Ishikawa (cell line): ENCODE data around the gene DNAH2.
A peak's percentile ranks its signal among the peaks of the same experiment; 100 is the strongest.

ENCODE experiments used
- CEBPB ChIP-seq: IDR thresholded peaks from 2 replicates; pipeline ENCODE4 v1.6.1; 2012
- CREB1 ChIP-seq: IDR thresholded peaks from 2 replicates; pipeline ENCODE4 v1.6.1; 2012; ENCODE audit warnings: low read depth
- EGR1 ChIP-seq: IDR thresholded peaks from 2 replicates; pipeline ENCODE4 v1.6.1; 2012
- EP300 ChIP-seq: IDR thresholded peaks from 2 replicates; pipeline ENCODE4 v1.6.1; 2012; ENCODE audit warnings: borderline replicate concordance
- FOXM1 ChIP-seq: IDR thresholded peaks from 2 replicates; pipeline ENCODE4 v1.6.1; 2012; ENCODE audit warnings: low read depth, borderline replicate concordance
- NFIC ChIP-seq: IDR thresholded peaks from 2 replicates; pipeline ENCODE4 v1.6.1; 2012
- RAD21 ChIP-seq: IDR thresholded peaks from 2 replicates; pipeline ENCODE4 v1.6.1; 2012; ENCODE audit warnings: low read depth
- TAF1 ChIP-seq: IDR thresholded peaks from 2 replicates; pipeline ENCODE4 v1.6.1; 2012; ENCODE audit warnings: low read depth, mild to moderate bottlenecking
- TCF12 ChIP-seq: IDR thresholded peaks from 2 replicates; pipeline ENCODE4 v1.6.1; 2012; ENCODE audit warnings: low read depth
- TEAD4 ChIP-seq: IDR thresholded peaks from 2 replicates; pipeline ENCODE4 v1.6.1; 2012
- YY1 ChIP-seq: IDR thresholded peaks from 2 replicates; pipeline ENCODE4 v1.6.1; 2012; ENCODE audit warnings: low read depth
- ZBTB7A ChIP-seq: IDR thresholded peaks from 2 replicates; pipeline ENCODE4 v1.6.1; 2012; ENCODE audit warnings: low read depth
- TF ChIP-seq, protein P1 (sequence below): IDR thresholded peaks from 2 replicates; pipeline ENCODE4 v1.6.1; 2012
- TF ChIP-seq, protein P2 (sequence below): IDR thresholded peaks from 2 replicates; pipeline ENCODE4 v1.6.1; 2012; ENCODE audit warnings: low read depth, mild to moderate bottlenecking
- TF ChIP-seq, protein P3 (sequence below): IDR thresholded peaks from 2 replicates; pipeline ENCODE4 v1.6.1; 2012

Gene DNAH2

DNA sequence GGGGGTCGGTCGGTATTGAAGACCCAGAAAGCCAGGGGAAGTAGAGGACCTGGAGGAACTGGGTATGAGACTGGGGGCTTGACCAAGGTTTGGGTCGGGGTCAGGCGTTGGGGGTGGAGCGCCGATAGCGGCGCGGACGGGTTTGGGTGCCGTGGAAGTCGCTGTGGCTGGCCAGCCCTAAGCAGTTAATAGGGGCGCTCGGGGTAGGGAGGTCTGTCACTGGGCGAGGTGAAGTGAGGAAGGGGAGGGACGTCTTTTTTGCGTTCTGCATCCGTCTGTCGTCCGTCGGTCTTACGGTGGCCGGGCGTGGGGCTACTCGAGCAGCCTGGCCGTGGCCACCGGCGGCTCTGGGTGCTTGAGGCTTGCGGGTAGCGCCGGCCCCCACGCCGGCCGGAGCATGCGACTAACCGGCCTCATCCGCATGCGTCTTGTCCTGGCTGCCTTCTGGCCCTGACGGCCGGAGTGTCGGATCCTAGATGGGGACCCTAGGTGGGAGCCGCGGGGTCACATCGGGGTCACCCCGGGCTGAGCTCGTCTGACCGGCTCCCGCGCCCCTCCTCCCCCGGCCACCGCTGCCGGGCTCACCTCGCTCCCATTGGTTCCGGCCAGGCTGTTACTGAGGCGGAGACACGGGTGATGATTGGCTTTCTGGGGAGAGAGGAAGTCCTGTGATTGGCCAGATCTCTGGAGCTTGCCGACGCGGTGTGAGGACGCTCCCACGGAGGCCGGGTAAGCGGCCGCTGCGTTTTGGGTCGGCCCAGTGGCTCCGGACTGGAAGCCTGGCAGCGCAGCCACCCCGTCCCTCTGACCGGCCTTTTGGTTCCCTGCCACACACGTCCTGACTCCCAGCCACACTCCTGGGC lies 127.0 kb downstream of the DNAH2 start:
- TF ChIP-seq TAF1, result peak; percentile 25
- TF ChIP-seq YY1, result no peak
- TF ChIP-seq FOXM1, result no peak
- TF ChIP-seq, protein P1, sequence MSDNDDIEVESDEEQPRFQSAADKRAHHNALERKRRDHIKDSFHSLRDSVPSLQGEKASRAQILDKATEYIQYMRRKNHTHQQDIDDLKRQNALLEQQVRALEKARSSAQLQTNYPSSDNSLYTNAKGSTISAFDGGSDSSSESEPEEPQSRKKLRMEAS, result peak; percentile 33; the same call in 1 of the 2 replicates
- TF ChIP-seq TEAD4, result no peak
- peak; percentile 61; the same call in 1 of the 2 replicates for TF ChIP-seq EP300
- peak; percentile 87 for TF ChIP-seq ZBTB7A

DNA sequence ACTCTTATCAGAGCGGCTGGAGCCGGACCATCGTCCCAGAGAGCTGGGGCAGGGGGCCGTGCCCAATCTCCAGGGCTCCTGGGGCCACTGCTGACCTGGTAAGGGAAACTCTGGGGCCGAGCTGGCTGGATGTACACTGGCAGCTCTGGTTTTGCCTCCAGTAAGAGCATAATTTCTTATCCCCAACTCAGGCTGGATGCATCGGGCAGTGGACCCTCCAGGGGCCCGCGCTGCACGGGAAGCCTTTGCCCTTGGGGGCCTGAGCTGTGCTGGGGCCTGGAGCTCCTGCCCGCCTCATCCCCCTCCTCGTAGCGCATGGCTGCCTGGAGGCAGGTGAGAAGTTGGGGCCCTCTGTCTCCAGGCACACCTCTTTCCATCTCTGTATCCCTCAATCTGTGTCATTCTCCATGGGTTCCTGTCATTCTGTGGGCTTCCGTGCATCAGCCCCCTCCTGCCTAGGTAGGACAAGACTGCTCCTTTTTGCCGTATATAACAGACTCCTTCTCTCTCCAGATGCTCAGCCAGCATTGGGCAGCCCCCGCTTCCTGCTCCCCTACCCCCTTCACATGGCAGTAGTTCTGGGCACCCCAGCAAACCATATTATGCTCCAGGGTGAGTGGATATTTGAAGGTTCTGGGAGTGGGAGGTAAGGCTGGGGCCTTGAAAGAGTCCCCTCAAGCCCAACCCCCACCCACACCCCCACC lies 128.0 kb downstream of the DNAH2 start:
- no peak for TF ChIP-seq ZBTB7A
- TF ChIP-seq NFIC, result no peak
- TF ChIP-seq, protein P2, sequence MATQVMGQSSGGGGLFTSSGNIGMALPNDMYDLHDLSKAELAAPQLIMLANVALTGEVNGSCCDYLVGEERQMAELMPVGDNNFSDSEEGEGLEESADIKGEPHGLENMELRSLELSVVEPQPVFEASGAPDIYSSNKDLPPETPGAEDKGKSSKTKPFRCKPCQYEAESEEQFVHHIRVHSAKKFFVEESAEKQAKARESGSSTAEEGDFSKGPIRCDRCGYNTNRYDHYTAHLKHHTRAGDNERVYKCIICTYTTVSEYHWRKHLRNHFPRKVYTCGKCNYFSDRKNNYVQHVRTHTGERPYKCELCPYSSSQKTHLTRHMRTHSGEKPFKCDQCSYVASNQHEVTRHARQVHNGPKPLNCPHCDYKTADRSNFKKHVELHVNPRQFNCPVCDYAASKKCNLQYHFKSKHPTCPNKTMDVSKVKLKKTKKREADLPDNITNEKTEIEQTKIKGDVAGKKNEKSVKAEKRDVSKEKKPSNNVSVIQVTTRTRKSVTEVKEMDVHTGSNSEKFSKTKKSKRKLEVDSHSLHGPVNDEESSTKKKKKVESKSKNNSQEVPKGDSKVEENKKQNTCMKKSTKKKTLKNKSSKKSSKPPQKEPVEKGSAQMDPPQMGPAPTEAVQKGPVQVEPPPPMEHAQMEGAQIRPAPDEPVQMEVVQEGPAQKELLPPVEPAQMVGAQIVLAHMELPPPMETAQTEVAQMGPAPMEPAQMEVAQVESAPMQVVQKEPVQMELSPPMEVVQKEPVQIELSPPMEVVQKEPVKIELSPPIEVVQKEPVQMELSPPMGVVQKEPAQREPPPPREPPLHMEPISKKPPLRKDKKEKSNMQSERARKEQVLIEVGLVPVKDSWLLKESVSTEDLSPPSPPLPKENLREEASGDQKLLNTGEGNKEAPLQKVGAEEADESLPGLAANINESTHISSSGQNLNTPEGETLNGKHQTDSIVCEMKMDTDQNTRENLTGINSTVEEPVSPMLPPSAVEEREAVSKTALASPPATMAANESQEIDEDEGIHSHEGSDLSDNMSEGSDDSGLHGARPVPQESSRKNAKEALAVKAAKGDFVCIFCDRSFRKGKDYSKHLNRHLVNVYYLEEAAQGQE, result no peak

DNA sequence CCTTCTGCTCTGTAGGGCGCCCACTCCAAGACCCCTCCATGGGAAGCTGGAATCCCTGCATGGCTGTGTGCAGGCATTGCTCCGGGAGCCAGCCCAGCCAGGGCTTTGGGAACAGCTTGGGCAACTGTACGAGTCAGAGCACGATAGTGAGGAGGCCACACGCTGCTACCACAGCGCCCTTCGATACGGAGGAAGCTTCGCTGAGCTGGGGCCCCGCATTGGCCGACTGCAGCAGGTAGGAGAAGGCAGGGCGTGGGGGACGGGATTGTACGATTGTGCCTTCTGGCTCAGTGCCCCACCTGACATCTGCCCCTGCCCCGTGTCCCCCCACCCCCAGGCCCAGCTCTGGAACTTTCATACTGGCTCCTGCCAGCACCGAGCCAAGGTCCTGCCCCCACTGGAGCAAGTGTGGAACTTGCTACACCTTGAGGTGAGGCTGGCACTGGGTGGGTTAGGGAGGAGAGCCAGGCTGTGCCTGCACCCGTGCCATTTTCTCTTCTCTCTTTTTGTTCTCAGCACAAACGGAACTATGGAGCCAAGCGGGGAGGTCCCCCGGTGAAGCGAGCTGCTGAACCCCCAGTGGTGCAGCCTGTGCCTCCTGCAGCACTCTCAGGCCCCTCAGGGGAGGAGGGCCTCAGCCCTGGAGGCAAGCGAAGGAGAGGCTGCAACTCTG lies 128.7 kb downstream of the DNAH2 start:
- TF ChIP-seq TCF12, result no peak
- TF ChIP-seq, protein P2, result no peak
- no peak for TF ChIP-seq ZBTB7A
- TF ChIP-seq, protein P1, result no peak
- no peak for TF ChIP-seq YY1
- TF ChIP-seq FOXM1, result no peak
- TF ChIP-seq TAF1, result no peak
- no peak for TF ChIP-seq CEBPB
- TF ChIP-seq EP300, result no peak
- TF ChIP-seq, protein P3, sequence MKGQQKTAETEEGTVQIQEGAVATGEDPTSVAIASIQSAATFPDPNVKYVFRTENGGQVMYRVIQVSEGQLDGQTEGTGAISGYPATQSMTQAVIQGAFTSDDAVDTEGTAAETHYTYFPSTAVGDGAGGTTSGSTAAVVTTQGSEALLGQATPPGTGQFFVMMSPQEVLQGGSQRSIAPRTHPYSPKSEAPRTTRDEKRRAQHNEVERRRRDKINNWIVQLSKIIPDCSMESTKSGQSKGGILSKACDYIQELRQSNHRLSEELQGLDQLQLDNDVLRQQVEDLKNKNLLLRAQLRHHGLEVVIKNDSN, result no peak
- no peak for TF ChIP-seq RAD21
- no peak for TF ChIP-seq NFIC
- TF ChIP-seq TEAD4, result no peak
- TF ChIP-seq EGR1, result no peak
- TF ChIP-seq CREB1, result no peak

DNA sequence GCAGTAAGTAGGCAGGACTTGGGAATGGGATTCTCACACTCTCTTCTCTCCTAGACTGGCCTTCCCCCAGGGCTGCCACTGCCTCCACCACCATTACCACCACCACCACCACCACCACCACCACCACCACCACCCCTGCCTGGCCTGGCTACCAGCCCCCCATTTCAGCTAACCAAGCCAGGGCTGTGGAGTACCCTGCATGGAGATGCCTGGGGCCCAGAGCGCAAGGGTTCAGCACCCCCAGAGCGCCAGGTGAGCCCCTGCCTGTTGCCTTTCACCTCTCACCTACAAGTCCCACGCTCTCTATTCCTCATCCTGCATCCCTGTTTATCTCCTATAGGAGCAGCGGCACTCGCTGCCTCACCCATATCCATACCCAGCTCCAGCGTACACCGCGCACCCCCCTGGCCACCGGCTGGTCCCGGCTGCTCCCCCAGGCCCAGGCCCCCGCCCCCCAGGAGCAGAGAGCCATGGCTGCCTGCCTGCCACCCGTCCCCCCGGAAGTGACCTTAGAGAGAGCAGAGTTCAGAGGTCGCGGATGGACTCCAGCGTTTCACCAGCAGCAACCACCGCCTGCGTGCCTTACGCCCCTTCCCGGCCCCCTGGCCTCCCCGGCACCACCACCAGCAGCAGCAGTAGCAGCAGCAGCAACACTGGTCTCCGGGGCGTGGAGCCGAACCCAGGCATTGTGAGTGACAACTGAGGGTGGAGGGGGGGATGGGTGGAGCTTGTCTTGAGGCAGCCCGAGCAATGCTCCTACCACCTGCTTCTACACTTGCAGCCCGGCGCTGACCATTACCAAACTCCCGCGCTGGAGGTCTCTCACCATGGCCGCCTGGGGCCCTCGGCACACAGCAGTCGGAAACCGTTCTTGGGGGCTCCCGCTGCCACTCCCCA lies 129.5 kb downstream of the DNAH2 start:
- TF ChIP-seq CEBPB (no peak), EP300 (no peak)

DNA sequence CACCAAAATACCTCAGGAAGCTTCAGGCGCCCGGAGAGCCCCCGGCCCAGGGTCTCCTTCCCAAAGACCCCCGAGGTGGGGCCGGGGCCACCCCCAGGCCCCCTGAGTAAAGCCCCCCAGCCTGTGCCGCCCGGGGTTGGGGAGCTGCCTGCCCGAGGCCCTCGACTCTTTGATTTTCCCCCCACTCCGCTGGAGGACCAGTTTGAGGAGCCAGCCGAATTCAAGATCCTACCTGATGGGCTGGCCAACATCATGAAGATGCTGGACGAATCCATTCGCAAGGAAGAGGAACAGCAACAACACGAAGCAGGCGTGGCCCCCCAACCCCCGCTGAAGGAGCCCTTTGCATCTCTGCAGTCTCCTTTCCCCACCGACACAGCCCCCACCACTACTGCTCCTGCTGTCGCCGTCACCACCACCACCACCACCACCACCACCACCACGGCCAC lies 130.6 kb downstream of the DNAH2 start:
- TF ChIP-seq ZBTB7A (no peak), EP300 (no peak), NFIC (no peak), TAF1 (no peak), YY1 (no peak), EGR1 (no peak), CREB1 (no peak), CEBPB (no peak)
- TF ChIP-seq, protein P2, result no peak
- TF ChIP-seq, protein P1, result no peak
